MM.1S (cell line): ENCODE results near the gene TMEM69.

Experiments used
- DNase-seq: peaks from one replicate; pipeline ENCODE4 v3.0.0-alpha.2; 2015
- H2AFZ ChIP-seq: fragments of 300-600 bp; sonication (generic); 2 replicates; pipeline ENCODE4 v1.6.0; 2016; ENCODE audit warnings: antibody characterized with exemption, low read length
- H3F3A ChIP-seq: fragments of 300-600 bp; sonication (generic); 2 replicates; pipeline ENCODE4 v1.6.1; 2016; ENCODE audit warnings: mild to moderate bottlenecking, antibody characterized with exemption, low read length, moderate library complexity, mixed read lengths; ENCODE audit not compliant: insufficient read depth
- H3K27ac ChIP-seq: fragments of 300-600 bp; sonication (generic); 2 replicates; pipeline ENCODE4 v1.5.1; 2016; ENCODE audit warnings: mild to moderate bottlenecking, low read length
- H3K27me3 ChIP-seq: fragments of 300-600 bp; sonication (generic); replicated peaks from 2 replicates; pipeline ENCODE4 v1.6.0; 2016; ENCODE audit warnings: low read length; ENCODE audit not compliant: insufficient read depth
- H3K36me3 ChIP-seq: fragments of 300-600 bp; sonication (generic); replicated peaks from 2 replicates; pipeline ENCODE4 v1.6.1; 2016; ENCODE audit warnings: mild to moderate bottlenecking, low read length, mixed read lengths; ENCODE audit not compliant: insufficient read depth
- H3K4me1 ChIP-seq: fragments of 300-600 bp; sonication (generic); 2 replicates; pipeline ENCODE4 v1.6.1; 2016; ENCODE audit warnings: low read length, mixed read lengths
- H3K4me2 ChIP-seq: fragments of 300-600 bp; sonication (generic); 2 replicates; pipeline ENCODE4 v1.6.0; 2016; ENCODE audit warnings: low read depth, low read length
- H3K4me3 ChIP-seq: fragments of 300-600 bp; sonication (generic); 2 replicates; pipeline ENCODE4 v1.5.1; 2016; ENCODE audit warnings: low read length, mixed read lengths
- H3K79me2 ChIP-seq: fragments of 300-600 bp; sonication (generic); 2 replicates; pipeline ENCODE4 v1.6.1; 2016; ENCODE audit warnings: mixed run types, low read length, mixed read lengths
- H3K9ac ChIP-seq: fragments of 300-600 bp; sonication (generic); 2 replicates; pipeline ENCODE4 v1.6.1; 2016; ENCODE audit warnings: low read length, mixed read lengths
- H3K9me2 ChIP-seq: fragments of 300-600 bp; sonication (generic); replicated peaks from 2 replicates; pipeline ENCODE4 v1.6.1; 2016; ENCODE audit warnings: mild to moderate bottlenecking, low read length, mixed read lengths; ENCODE audit not compliant: insufficient read depth
- H3K9me3 ChIP-seq: fragments of 300-600 bp; sonication (generic); replicated peaks from 2 replicates; pipeline ENCODE4 v1.6.1; 2016; ENCODE audit warnings: mild to moderate bottlenecking, low read length, mixed read lengths; ENCODE audit not compliant: insufficient read depth
- H4K20me1 ChIP-seq: fragments of 300-600 bp; sonication (generic); 2 replicates; pipeline ENCODE4 v1.6.1; 2016; ENCODE audit warnings: mild to moderate bottlenecking, low read length, moderate library complexity, mixed read lengths; ENCODE audit not compliant: insufficient read depth
- EZH2 ChIP-seq: fragments of 300-600 bp; sonication (generic); optimal IDR thresholded peaks from 2 replicates; pipeline ENCODE3; 2017; ENCODE audit warnings: low read depth, mild to moderate bottlenecking, antibody characterized with exemption, low read length, mixed read lengths
- EZH2phosphoT487 ChIP-seq: fragments of 300-600 bp; sonication (generic); IDR thresholded peaks from 2 replicates; pipeline ENCODE4 v1.6.1; 2018; ENCODE audit warnings: antibody characterized with exemption, low read length
- TF ChIP-seq, protein P1 (sequence below): fragments of 300-600 bp; sonication (generic); IDR thresholded peaks from 2 replicates; pipeline ENCODE4 v1.5.1; 2016; ENCODE audit warnings: antibody characterized with exemption, low read length, mixed read lengths

Gene TMEM69

GRCh38 chr1:45687754-45688740, at the start of gene TMEM69:
TSS of gene TMEM69 (plus strand) at chr1:45688181. CDS start at chr1:45691069, 2,888 bp downstream.
- H3K9me3 ChIP-seq = no peaks in the 10 kb centered on the region
- peak within 1 kb of the TSS; percentile 91 for H3K4me2 ChIP-seq
- H3K36me3 ChIP-seq = no peaks in the 10 kb centered on the region
- TF ChIP-seq, protein P1, sequence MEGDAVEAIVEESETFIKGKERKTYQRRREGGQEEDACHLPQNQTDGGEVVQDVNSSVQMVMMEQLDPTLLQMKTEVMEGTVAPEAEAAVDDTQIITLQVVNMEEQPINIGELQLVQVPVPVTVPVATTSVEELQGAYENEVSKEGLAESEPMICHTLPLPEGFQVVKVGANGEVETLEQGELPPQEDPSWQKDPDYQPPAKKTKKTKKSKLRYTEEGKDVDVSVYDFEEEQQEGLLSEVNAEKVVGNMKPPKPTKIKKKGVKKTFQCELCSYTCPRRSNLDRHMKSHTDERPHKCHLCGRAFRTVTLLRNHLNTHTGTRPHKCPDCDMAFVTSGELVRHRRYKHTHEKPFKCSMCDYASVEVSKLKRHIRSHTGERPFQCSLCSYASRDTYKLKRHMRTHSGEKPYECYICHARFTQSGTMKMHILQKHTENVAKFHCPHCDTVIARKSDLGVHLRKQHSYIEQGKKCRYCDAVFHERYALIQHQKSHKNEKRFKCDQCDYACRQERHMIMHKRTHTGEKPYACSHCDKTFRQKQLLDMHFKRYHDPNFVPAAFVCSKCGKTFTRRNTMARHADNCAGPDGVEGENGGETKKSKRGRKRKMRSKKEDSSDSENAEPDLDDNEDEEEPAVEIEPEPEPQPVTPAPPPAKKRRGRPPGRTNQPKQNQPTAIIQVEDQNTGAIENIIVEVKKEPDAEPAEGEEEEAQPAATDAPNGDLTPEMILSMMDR = no peak; the same call in 1 of the 2 replicates
- TF ChIP-seq EZH2phosphoT487 (no peak), EZH2 (no peak)
- H3K4me1 ChIP-seq = no peaks in the 10 kb centered on the region
- peak; percentile 84 for DNase-seq
- peak within 1 kb of the TSS; percentile 91 for H3K27ac ChIP-seq
- H3K79me2 ChIP-seq = peaks cover 78% of the 10 kb centered on the region
- peaks cover 13% of the 10 kb centered on the region for H3F3A ChIP-seq
- no peaks in the 10 kb centered on the region for H3K27me3 ChIP-seq
- no peaks in the 10 kb centered on the region for H3K9me2 ChIP-seq
- no peaks in the 10 kb centered on the region for H4K20me1 ChIP-seq
- peak within 1 kb of the TSS; percentile 89 for H2AFZ ChIP-seq
- peak within 1 kb of the TSS; percentile 99 for H3K4me3 ChIP-seq
- peak within 1 kb of the TSS; percentile 85 for H3K9ac ChIP-seq

DNA sequence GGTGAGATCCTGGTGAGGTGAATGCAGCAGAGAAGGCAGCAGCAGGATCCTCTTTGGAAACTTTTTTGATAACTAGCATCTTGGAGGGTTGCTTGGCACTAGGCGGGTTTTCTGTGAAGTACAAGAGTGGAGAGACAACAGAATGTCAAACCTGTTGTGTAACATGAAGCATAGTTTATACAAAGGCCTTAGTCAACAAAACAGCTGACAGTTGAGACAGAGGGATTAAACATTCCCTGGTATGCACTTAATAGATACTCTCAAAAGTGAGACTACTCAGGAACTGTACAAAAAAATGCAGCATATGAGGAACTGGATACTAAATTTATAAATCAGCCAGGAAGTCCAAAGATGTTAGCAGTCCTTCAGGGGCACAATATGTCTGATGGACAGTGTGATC, 47.7 kb upstream of the TMEM69 start:
- no peak overlapping the region for H3K27ac ChIP-seq
- no peaks in the 10 kb centered on the region for H3K9me2 ChIP-seq
- H3K36me3 ChIP-seq = peaks cover 6% of the 10 kb centered on the region; the same call in 1 of the 2 replicates
- TF ChIP-seq EZH2 (no peak), EZH2phosphoT487 (no peak)
- TF ChIP-seq, protein P1 = no peak
- H3K4me2 ChIP-seq = no peak overlapping the region
- DNase-seq = no peak
- no peaks in the 10 kb centered on the region for H3K9me3 ChIP-seq
- H3K27me3 ChIP-seq = no peaks in the 10 kb centered on the region
- no peak overlapping the region for H3K9ac ChIP-seq
- H2AFZ ChIP-seq = no peak overlapping the region
- H3K4me3 ChIP-seq = no peak overlapping the region
- peaks cover 8% of the 10 kb centered on the region; the same call in 1 of the 2 replicates for H3K4me1 ChIP-seq
- H4K20me1 ChIP-seq = no peaks in the 10 kb centered on the region
- H3F3A ChIP-seq = no peaks in the 10 kb centered on the region
- no peaks in the 10 kb centered on the region for H3K79me2 ChIP-seq

DNA sequence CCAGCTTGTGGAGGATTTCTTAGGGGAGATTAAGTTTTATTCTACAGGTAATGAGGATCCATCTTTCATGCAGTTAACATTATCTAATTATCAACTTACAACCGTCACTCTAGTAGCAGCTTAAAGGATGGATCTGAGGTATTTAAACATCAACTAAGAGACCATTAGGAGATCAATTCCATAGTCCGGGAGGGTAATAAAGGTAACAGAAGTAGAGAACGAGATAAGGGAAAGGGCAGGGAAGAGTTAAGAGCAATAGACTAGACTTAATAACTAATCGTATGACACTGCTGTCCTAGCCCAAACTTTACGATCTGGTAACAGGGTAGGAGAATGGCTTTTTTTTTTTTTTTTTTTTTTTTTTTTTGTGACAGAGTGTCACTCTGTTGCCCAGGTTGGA, 44.7 kb upstream of the TMEM69 start:
- Histone ChIP-seq H3K4me1 (peaks cover 8% of the 10 kb centered on the region; the same call in 1 of the 2 replicates), H3K79me2 (peaks cover 1% of the 10 kb centered on the region; the same call in 1 of the 2 replicates), H3K36me3 (peaks cover 6% of the 10 kb centered on the region; the same call in 1 of the 2 replicates), H3K27me3 (no peaks in the 10 kb centered on the region), H3K4me2 (no peak overlapping the region), H3K9me2 (no peaks in the 10 kb centered on the region), H3K27ac (no peak overlapping the region), H3K9ac (no peak overlapping the region), H3F3A (0 out of 2 replicates have a peak, but pooled peaks cover 4% of the 10 kb centered on the region), H2AFZ (no peak overlapping the region), H4K20me1 (no peaks in the 10 kb centered on the region), H3K9me3 (no peaks in the 10 kb centered on the region), H3K4me3 (no peak overlapping the region)
- no peak for DNase-seq
- TF ChIP-seq EZH2phosphoT487 (no peak), EZH2 (no peak)
